Activated naive CD8-positive, alpha-beta T cell treated with anti-CD3 and anti-CD28 coated beads for 36 hours (primary cell): ENCODE results near the gene SPEM3. TPM values are rescaled to one million over a fixed set of nuclear protein-coding genes. Genes with fewer than 3 reads are reported as not detected.

Experiments
- DNase-seq: peaks from one replicate; pipeline ENCODE4 v3.0.0; 2021
- H3K27ac Mint-ChIP-seq: one replicate; pipeline ENCODE4 v1.8.0; 2022; ENCODE audit warnings: mild to moderate bottlenecking, moderate library complexity, mixed read lengths
- H3K27me3 Mint-ChIP-seq: one replicate; pipeline ENCODE4 v1.8.0; 2022; ENCODE audit warnings: mild to moderate bottlenecking, mixed read lengths
- H3K36me3 Mint-ChIP-seq: one replicate; pipeline ENCODE4 v1.8.0; 2021; ENCODE audit warnings: mild to moderate bottlenecking, mixed read lengths
- H3K4me1 Mint-ChIP-seq: one replicate; pipeline ENCODE4 v1.8.0; 2021; ENCODE audit warnings: mixed read lengths
- H3K4me3 Mint-ChIP-seq: one replicate; pipeline ENCODE4 v1.8.0; 2022; ENCODE audit warnings: mild to moderate bottlenecking, moderate library complexity, mixed read lengths
- H3K9me3 Mint-ChIP-seq: one replicate; pipeline ENCODE4 v1.8.0; 2022; ENCODE audit warnings: mixed read lengths
- total RNA-seq, 2 experiments: library from RNA; stranded (reverse); gene quantifications; one replicate each; pipeline ENCODE4 v1.2.3, GENCODE V29; 2021

SPEM3 gene
- total RNA-seq, 2 experiments from 2014 or later = not detected

- no peaks in the 10 kb centered on the region for H3K9me3 Mint-ChIP-seq
- DNase-seq = no peak
- H3K36me3 Mint-ChIP-seq = no peaks in the 10 kb centered on the region
- H3K27ac Mint-ChIP-seq = no peak overlapping the region
- H3K4me3 Mint-ChIP-seq = no peak overlapping the region
- no peaks in the 10 kb centered on the region for H3K4me1 Mint-ChIP-seq
- H3K27me3 Mint-ChIP-seq = no peaks in the 10 kb centered on the region
Measured at GRCh38 chr17:7426203-7426863, 2.3 kb upstream of the SPEM3 start.

GRCh38 chr17:7426896-7427489 is 1.7 kb upstream of the SPEM3 start:
- no peaks in the 10 kb centered on the region for H3K36me3 Mint-ChIP-seq
- H3K4me3 Mint-ChIP-seq = no peak overlapping the region
- no peaks in the 10 kb centered on the region for H3K4me1 Mint-ChIP-seq
- no peaks in the 10 kb centered on the region for H3K9me3 Mint-ChIP-seq
- DNase-seq = no peak
- H3K27me3 Mint-ChIP-seq = no peaks in the 10 kb centered on the region
- H3K27ac Mint-ChIP-seq = no peak overlapping the region

GRCh38 chr17:7427549-7427948 is 1.1 kb upstream of the SPEM3 start:
- no peaks in the 10 kb centered on the region for H3K9me3 Mint-ChIP-seq

GRCh38 chr17:7429722-7430121 is 1.1 kb downstream of the SPEM3 start:
- Mint-ChIP-seq H3K4me3 (no peak overlapping the region), H3K36me3 (no peaks in the 10 kb centered on the region)

More at GRCh38 chr17:7427549-7427948, 1.1 kb upstream of the SPEM3 start:
- Mint-ChIP-seq H3K36me3 (no peaks in the 10 kb centered on the region), H3K27ac (no peak overlapping the region), H3K4me3 (no peak overlapping the region), H3K4me1 (no peaks in the 10 kb centered on the region), H3K27me3 (no peaks in the 10 kb centered on the region)
- no peak for DNase-seq

GRCh38 chr17:7431231-7431630 is 2.6 kb downstream of the SPEM3 start:
- no peak overlapping the region for H3K4me3 Mint-ChIP-seq
- H3K36me3 Mint-ChIP-seq = no peaks in the 10 kb centered on the region
- DNase-seq = no peak
- H3K27ac Mint-ChIP-seq = no peak overlapping the region
- no peaks in the 10 kb centered on the region for H3K27me3 Mint-ChIP-seq
- peaks cover 8% of the 10 kb centered on the region for H3K4me1 Mint-ChIP-seq
- no peaks in the 10 kb centered on the region for H3K9me3 Mint-ChIP-seq

More at GRCh38 chr17:7429722-7430121, 1.1 kb downstream of the SPEM3 start:
- no peak overlapping the region for H3K27ac Mint-ChIP-seq
- H3K9me3 Mint-ChIP-seq = no peaks in the 10 kb centered on the region
- no peak for DNase-seq
- no peaks in the 10 kb centered on the region for H3K4me1 Mint-ChIP-seq
- no peaks in the 10 kb centered on the region for H3K27me3 Mint-ChIP-seq

GRCh38 chr17:7432296-7432695 is 3.6 kb downstream of the SPEM3 start:
- Mint-ChIP-seq H3K36me3 (no peaks in the 10 kb centered on the region), H3K4me1 (peaks cover 15% of the 10 kb centered on the region), H3K27me3 (no peaks in the 10 kb centered on the region), H3K27ac (no peak overlapping the region), H3K4me3 (no peak overlapping the region), H3K9me3 (no peaks in the 10 kb centered on the region)
- DNase-seq = no peak

- H3K9me3 Mint-ChIP-seq = no peaks in the 10 kb centered on the region
- peak overlapping the region; percentile 92 for H3K27ac Mint-ChIP-seq
- H3K4me1 Mint-ChIP-seq = peaks cover 39% of the 10 kb centered on the region
- H3K4me3 Mint-ChIP-seq = peak overlapping the region; percentile 94
- peaks cover 22% of the 10 kb centered on the region for H3K27me3 Mint-ChIP-seq
- DNase-seq = peak; percentile 74
- H3K36me3 Mint-ChIP-seq = peaks cover 8% of the 10 kb centered on the region
Measured at GRCh38 chr17:7435676-7436555, 7.3 kb downstream of the SPEM3 start.

- H3K4me3 Mint-ChIP-seq = peak overlapping the region; percentile 94
- DNase-seq = peak; percentile 92
- peaks cover 41% of the 10 kb centered on the region for H3K4me1 Mint-ChIP-seq
- H3K36me3 Mint-ChIP-seq = peaks cover 8% of the 10 kb centered on the region
- no peaks in the 10 kb centered on the region for H3K9me3 Mint-ChIP-seq
- H3K27ac Mint-ChIP-seq = peak overlapping the region; percentile 92
- peaks cover 31% of the 10 kb centered on the region for H3K27me3 Mint-ChIP-seq
Measured at GRCh38 chr17:7436556-7437368, 8.1 kb downstream of the SPEM3 start.

- H3K27ac Mint-ChIP-seq = peak overlapping the region; percentile 54
- H3K9me3 Mint-ChIP-seq = no peaks in the 10 kb centered on the region
- H3K4me1 Mint-ChIP-seq = peaks cover 41% of the 10 kb centered on the region
- H3K36me3 Mint-ChIP-seq = peaks cover 10% of the 10 kb centered on the region
- DNase-seq = no peak
- H3K27me3 Mint-ChIP-seq = peaks cover 37% of the 10 kb centered on the region
- peak overlapping the region; percentile 86 for H3K4me3 Mint-ChIP-seq
Measured at GRCh38 chr17:7437369-7437863, 8.8 kb downstream of the SPEM3 start.

GRCh38 chr17:7437950-7438614 is 9.4 kb downstream of the SPEM3 start:
- DNase-seq = peak; percentile 77
- no peaks in the 10 kb centered on the region for H3K9me3 Mint-ChIP-seq
- H3K27me3 Mint-ChIP-seq = peaks cover 42% of the 10 kb centered on the region
- peaks cover 10% of the 10 kb centered on the region for H3K36me3 Mint-ChIP-seq
- peak overlapping the region; percentile 54 for H3K27ac Mint-ChIP-seq
- peak overlapping the region; percentile 86 for H3K4me3 Mint-ChIP-seq
- H3K4me1 Mint-ChIP-seq = peaks cover 41% of the 10 kb centered on the region

- H3K27me3 Mint-ChIP-seq = peaks cover 49% of the 10 kb centered on the region
- H3K4me3 Mint-ChIP-seq = peak overlapping the region; percentile 86
- peaks cover 10% of the 10 kb centered on the region for H3K36me3 Mint-ChIP-seq
- H3K27ac Mint-ChIP-seq = no peak overlapping the region
- DNase-seq = no peak
- H3K4me1 Mint-ChIP-seq = peaks cover 41% of the 10 kb centered on the region
- H3K9me3 Mint-ChIP-seq = no peaks in the 10 kb centered on the region
Measured at GRCh38 chr17:7438656-7439460, 10.2 kb downstream of the SPEM3 start.

GRCh38 chr17:7439462-7440112 is 10.9 kb downstream of the SPEM3 start, which contains the start of gene FGF11:
FGF11 (plus strand) TSS chr17:7439512; CDS start chr17:7439621, 109 bp downstream.
- Mint-ChIP-seq H3K27ac (peak within 1 kb of the TSS; percentile 19), H3K4me1 (peaks cover 41% of the 10 kb centered on the region)

More at GRCh38 chr17:7439462-7440112, 10.9 kb downstream of the SPEM3 start, which contains the start of gene FGF11:
- Mint-ChIP-seq H3K4me3 (peak within 1 kb of the TSS; percentile 86), H3K9me3 (no peaks in the 10 kb centered on the region), H3K36me3 (peaks cover 10% of the 10 kb centered on the region), H3K27me3 (peaks cover 57% of the 10 kb centered on the region)
- peak; percentile 18 for DNase-seq
